Ascending aorta (tissue), 2 donors: ENCODE results near the gene AOAH. TPM values are rescaled to one million over a fixed set of nuclear protein-coding genes. Genes with fewer than 3 reads are reported as not detected.
"Not testable (repeated sequence)": the region's sequence is repeated elsewhere in the genome, so short reads cannot be mapped to it uniquely, and the experiment has no call there.

Source experiments
- DNase-seq, 2 donors: peaks; one replicate each; pipeline ENCODE4 v3.0.0-alpha.2; 2019; ENCODE audit warnings: low spot score in 2 of 2
- H3K27ac ChIP-seq, 2 donors: fragments of 200-600 bp; sonication (generic); one replicate each; pipeline ENCODE4 v1.5.1; 2016 to 2017; ENCODE audit warnings: mild to moderate bottlenecking in 1 of 2
- H3K27me3 ChIP-seq: fragments of 200-600 bp; sonication (generic); one replicate; pipeline ENCODE4 v1.5.1; 2017
- H3K36me3 ChIP-seq, 2 donors: fragments of 200-600 bp; sonication (generic); one replicate each; pipeline ENCODE4 v1.5.1; 2016
- H3K4me1 ChIP-seq, 2 donors: fragments of 200-600 bp; sonication (generic); one replicate each; pipeline ENCODE4 v1.5.1; 2016 to 2017; ENCODE audit warnings: mild to moderate bottlenecking in 1 of 2
- H3K4me3 ChIP-seq, 2 donors: fragments of 200-600 bp; sonication (generic); one replicate each; pipeline ENCODE4 v1.5.1; 2016 to 2017; ENCODE audit warnings: mild to moderate bottlenecking in 1 of 2
- H3K9me3 ChIP-seq, 2 donors: fragments of 200-600 bp; sonication (generic); one replicate each; pipeline ENCODE4 v1.5.1; 2016
- CTCF ChIP-seq, 3 experiments: fragments of 200-600 bp in 2 of 3; fragments of 450-650 bp in 1 of 3; sonication (generic) in 2 of 3; IDR thresholded peaks; one replicate each; pipeline ENCODE4 v1.5.1; 2016 to 2019; ENCODE audit warnings: antibody characterized with exemption in 3 of 3, mild to moderate bottlenecking in 1 of 3, moderate library complexity in 1 of 3
- intact Hi-C: fragments of 100-400 bp; cut with DNase I; formaldehyde crosslinking; loops from one replicate; pipeline ENCODE4 v1.15.1; 2023
- total RNA-seq: library from RNA; depleted of rRNA; stranded (reverse); fragments of >200 nt; gene quantifications from one replicate; pipeline ENCODE4 v1.1.0, GENCODE V29; 2016

AOAH gene
- total RNA-seq, 1 donor from 2014 or later, result 0.75 TPM

DNA sequence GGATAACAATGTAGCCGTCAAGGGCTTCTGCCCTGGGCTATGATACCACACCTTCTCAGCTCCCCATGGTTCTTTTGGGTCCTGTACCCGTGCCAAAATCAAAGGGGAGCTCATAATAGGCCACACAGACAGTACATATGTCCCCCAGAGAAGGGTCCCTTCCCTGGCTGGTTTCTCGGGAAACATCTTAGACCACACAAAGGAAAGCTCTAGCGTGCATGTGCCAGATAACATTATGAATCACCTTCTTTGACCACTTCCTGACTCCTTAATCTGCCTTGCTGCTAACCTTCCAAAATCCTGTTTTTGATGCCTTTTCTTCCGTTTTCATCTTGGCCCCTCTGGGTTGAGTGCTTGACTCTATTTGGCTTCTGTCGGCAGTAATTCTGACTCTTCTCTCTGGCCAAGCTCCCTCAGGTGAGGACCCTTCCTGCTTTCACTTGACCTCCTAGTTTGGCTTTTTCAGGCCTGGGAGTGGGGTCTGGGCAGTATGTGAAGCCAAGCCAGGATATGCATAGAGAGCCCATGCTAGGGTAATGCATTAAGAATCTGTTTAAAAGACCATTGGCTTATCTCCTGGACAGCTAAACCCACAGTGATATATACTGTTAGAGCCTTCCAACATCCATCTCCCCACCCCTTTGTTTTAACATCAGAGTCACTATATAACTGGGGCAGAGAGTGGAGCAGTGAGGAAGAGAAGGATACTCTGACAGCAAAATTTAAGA lies 249.8 kb downstream of the AOAH start:
- Histone ChIP-seq H3K4me3 (no peak overlapping the region), H3K36me3 (no peaks in the 10 kb centered on the region), H3K27me3 (no peaks in the 10 kb centered on the region), H3K27ac (no peak overlapping the region), H3K4me1 (peaks cover 0 to under 1% of the 10 kb centered on the region in 2 donors), H3K9me3 (no peaks in the 10 kb centered on the region)
- DNase-seq, result no peak
- no peak for TF ChIP-seq CTCF (IDR thresholded peaks at IDR 0.05)
- intact Hi-C loops, result no loop called here

GRCh38 chr7:36473454-36474282 lies 250.6 kb downstream of the AOAH start:
- intact Hi-C loops, result no loop called here
- H3K36me3 ChIP-seq, result no peaks in the 10 kb centered on the region
- peak in 1 of 3 experiments; percentile 6 for TF ChIP-seq CTCF (IDR thresholded peaks at IDR 0.05)
- DNase-seq, result no peak
- H3K27me3 ChIP-seq, result no peaks in the 10 kb centered on the region
- H3K4me3 ChIP-seq, result no peak overlapping the region
- H3K9me3 ChIP-seq, result no peaks in the 10 kb centered on the region
- peaks cover 0 to 5% of the 10 kb centered on the region in 2 donors for H3K4me1 ChIP-seq
- H3K27ac ChIP-seq, result no peak overlapping the region

- H3K27me3 ChIP-seq, result no peaks in the 10 kb centered on the region
- no peak for TF ChIP-seq CTCF (IDR thresholded peaks at IDR 0.05)
- no peak overlapping the region for H3K27ac ChIP-seq
- DNase-seq, result no peak
- H3K9me3 ChIP-seq, result no peaks in the 10 kb centered on the region
- no peaks in the 10 kb centered on the region for H3K36me3 ChIP-seq
- no peak overlapping the region for H3K4me3 ChIP-seq
- intact Hi-C loops, result no loop called here
- H3K4me1 ChIP-seq, result peaks cover 0 to 5% of the 10 kb centered on the region in 2 donors
Observed at GRCh38 chr7:36472141-36472729, 252.1 kb downstream of the AOAH start.

GRCh38 chr7:36469236-36469635 lies 255.1 kb downstream of the AOAH start:
- H3K36me3 ChIP-seq, result no peaks in the 10 kb centered on the region
- H3K27ac ChIP-seq, result no peak overlapping the region
- intact Hi-C loops, result no loop called here
- no peak overlapping the region for H3K4me3 ChIP-seq
- peaks cover 0 to 5% of the 10 kb centered on the region in 2 donors for H3K4me1 ChIP-seq
- H3K27me3 ChIP-seq, result no peaks in the 10 kb centered on the region
- no peak for TF ChIP-seq CTCF (IDR thresholded peaks at IDR 0.05)
- H3K9me3 ChIP-seq, result no peaks in the 10 kb centered on the region
- DNase-seq, result no peak

DNA sequence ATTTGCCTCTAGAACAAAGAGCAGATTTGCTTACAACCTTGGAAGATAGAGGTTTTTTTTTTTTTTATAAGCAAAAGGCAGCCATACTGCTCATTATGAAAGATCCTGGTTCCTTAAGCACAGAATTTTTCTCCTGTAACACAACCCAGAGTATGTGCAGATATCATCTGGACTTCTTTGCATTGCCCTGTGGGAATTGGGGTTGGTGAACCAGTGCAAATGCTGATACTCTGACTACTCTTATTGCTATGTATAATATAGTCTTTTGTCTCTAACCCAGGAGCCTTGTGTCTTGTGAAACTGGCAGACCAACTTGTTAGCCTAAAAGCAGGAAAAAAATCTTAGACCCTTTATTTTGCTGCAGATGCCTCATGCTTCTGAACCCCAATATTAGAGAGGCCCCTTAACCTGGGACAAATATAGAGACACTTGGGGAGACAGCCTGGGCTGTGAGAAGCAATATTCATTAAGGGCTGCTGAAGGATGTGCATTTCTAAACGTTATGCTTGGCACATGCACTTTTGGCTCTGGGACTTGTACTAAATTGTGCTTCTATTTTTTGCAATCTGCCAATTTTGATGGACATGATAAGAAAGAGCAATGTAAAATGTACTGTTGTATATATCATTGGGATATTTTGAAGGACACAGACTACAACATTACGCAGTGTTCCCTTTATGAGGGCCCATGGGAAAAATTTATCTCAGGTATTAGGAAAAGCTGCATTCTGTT lies 255.8 kb downstream of the AOAH start:
- no peaks in the 10 kb centered on the region for H3K9me3 ChIP-seq
- no peak for DNase-seq
- no peak overlapping the region for H3K27ac ChIP-seq
- no peak overlapping the region for H3K4me3 ChIP-seq
- H3K27me3 ChIP-seq, result no peaks in the 10 kb centered on the region
- intact Hi-C loops, result no loop called here
- H3K4me1 ChIP-seq, result peaks cover 0 to 5% of the 10 kb centered on the region in 2 donors
- no peaks in the 10 kb centered on the region for H3K36me3 ChIP-seq
- TF ChIP-seq CTCF (IDR thresholded peaks at IDR 0.05), result no peak

DNA sequence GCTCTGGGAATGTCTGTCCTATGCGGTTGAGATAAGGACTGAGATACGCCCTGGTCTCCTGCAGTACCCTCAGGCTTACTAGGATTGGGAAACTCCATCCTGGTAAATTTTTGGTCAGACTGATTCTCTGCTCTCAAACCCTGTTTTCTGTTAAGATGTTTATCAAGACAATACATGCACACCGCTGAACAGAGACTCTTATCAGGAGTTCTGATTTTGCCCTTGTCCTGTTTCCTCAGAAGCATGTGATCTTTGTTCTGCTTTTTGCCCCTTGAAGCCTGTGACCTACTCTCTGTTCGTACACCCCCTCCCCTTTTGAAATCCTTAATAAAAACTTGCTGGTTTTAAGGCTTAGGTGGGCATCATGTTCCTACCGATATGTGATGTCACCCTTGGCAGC lies 258.3 kb downstream of the AOAH start:
- intact Hi-C loops, DNase-seq, H3K27ac ChIP-seq, H3K4me3 ChIP-seq, H3K9me3 ChIP-seq, H3K4me1 ChIP-seq, H3K27me3 ChIP-seq, H3K36me3 ChIP-seq: not testable (repeated sequence)
